ENCODE measurements around the gene GRIK1. TPM values are rescaled to one million over a fixed set of nuclear protein-coding genes. Genes with fewer than 3 reads are reported as not detected.

The GRIK1 gene
- polyA plus RNA-seq, 1 donor from 2014 or later = 8.7 TPM

GRCh38 chr21:29550205-29550604, 389.6 kb downstream of the GRIK1 start:
- Histone ChIP-seq H2AFZ (ENCODE audit: low read depth, low read length) (no peak overlapping the region), H3K9ac (ENCODE audit: low read length) (no peak overlapping the region), H3F3A (ENCODE audit: insufficient read depth, low read length, poor library complexity, severe bottlenecking) (no peaks in the 10 kb centered on the region), H4K20me1 (ENCODE audit: insufficient read depth) (no peaks in the 10 kb centered on the region), H3K36me3 (ENCODE audit: insufficient read depth, low read length) (no peaks in the 10 kb centered on the region), H3K9me3 (ENCODE audit: low read length) (no peaks in the 10 kb centered on the region), H3K79me2 (replicated peaks; ENCODE audit: insufficient read depth, low read length) (no peaks in the 10 kb centered on the region), H3K9me2 (ENCODE audit: insufficient read depth, low read length) (no peaks in the 10 kb centered on the region), H3K4me3 (ENCODE audit: low read length) (no peak overlapping the region), H3K27me3 (ENCODE audit: insufficient read depth, low read depth, low read length) (no peaks in the 10 kb centered on the region), H3K27ac (ENCODE audit: low read length) (no peak overlapping the region), H3K4me2 (ENCODE audit: low read length) (no peak overlapping the region)
- TF ChIP-seq EZH2 (IDR thresholded peaks at IDR 0.05; ENCODE audit: borderline replicate concordance, insufficient read depth, low read length, poor library complexity, severe bottlenecking) (no peak), REST (IDR thresholded peaks at IDR 0.05; ENCODE audit: borderline replicate concordance) (no peak), POLR2AphosphoS5 (IDR thresholded peaks at IDR 0.05) (no peak), CTCF (IDR thresholded peaks at IDR 0.05; ENCODE audit: poor library complexity, severe bottlenecking) (no peak), MXI1 (conservative IDR thresholded peaks at IDR 0.05; ENCODE audit: poor library complexity, severe bottlenecking) (no peak), SMC3 (conservative IDR thresholded peaks at IDR 0.05; ENCODE audit: poor library complexity) (no peak)

- no peak overlapping the region for H3K4me3 ChIP-seq (ENCODE audit: low read length)
- no peaks in the 10 kb centered on the region for H3F3A ChIP-seq (ENCODE audit: insufficient read depth, low read length, poor library complexity, severe bottlenecking)
- no peak overlapping the region for H3K4me2 ChIP-seq (ENCODE audit: low read length)
- H3K79me2 ChIP-seq (replicated peaks; ENCODE audit: insufficient read depth, low read length) = no peaks in the 10 kb centered on the region
- H4K20me1 ChIP-seq (ENCODE audit: insufficient read depth) = no peaks in the 10 kb centered on the region
- H3K27me3 ChIP-seq (ENCODE audit: insufficient read depth, low read depth, low read length) = no peaks in the 10 kb centered on the region
- no peaks in the 10 kb centered on the region for H3K9me2 ChIP-seq (ENCODE audit: insufficient read depth, low read length)
- H3K27ac ChIP-seq (ENCODE audit: low read length) = no peak overlapping the region
- H3K9ac ChIP-seq (ENCODE audit: low read length) = no peak overlapping the region
- no peaks in the 10 kb centered on the region for H3K9me3 ChIP-seq (ENCODE audit: low read length)
- no peaks in the 10 kb centered on the region for H3K36me3 ChIP-seq (ENCODE audit: insufficient read depth, low read length)
- H2AFZ ChIP-seq (ENCODE audit: low read depth, low read length) = no peak overlapping the region
- no peak for TF ChIP-seq CTCF (IDR thresholded peaks at IDR 0.05; ENCODE audit: poor library complexity, severe bottlenecking)
- TF ChIP-seq MXI1 (conservative IDR thresholded peaks at IDR 0.05; ENCODE audit: poor library complexity, severe bottlenecking) = no peak
- no peak for TF ChIP-seq EZH2 (IDR thresholded peaks at IDR 0.05; ENCODE audit: borderline replicate concordance, insufficient read depth, low read length, poor library complexity, severe bottlenecking)
- no peak for TF ChIP-seq POLR2AphosphoS5 (IDR thresholded peaks at IDR 0.05)
- no peak for TF ChIP-seq REST (IDR thresholded peaks at IDR 0.05; ENCODE audit: borderline replicate concordance)
- no peak for TF ChIP-seq EP300 (conservative IDR thresholded peaks at IDR 0.05; ENCODE audit: poor library complexity, severe bottlenecking)
- no peak for TF ChIP-seq RAD21 (conservative IDR thresholded peaks at IDR 0.05)
- no peak for TF ChIP-seq SMC3 (conservative IDR thresholded peaks at IDR 0.05; ENCODE audit: poor library complexity)
- TF ChIP-seq TAF1 (IDR thresholded peaks at IDR 0.05; ENCODE audit: low read depth) = no peak
Measured at GRCh38 chr21:29549614-29550013, 390.2 kb downstream of the GRIK1 start.
